Measurements from ENCODE around the gene SETD2.

Gene SETD2

DNA sequence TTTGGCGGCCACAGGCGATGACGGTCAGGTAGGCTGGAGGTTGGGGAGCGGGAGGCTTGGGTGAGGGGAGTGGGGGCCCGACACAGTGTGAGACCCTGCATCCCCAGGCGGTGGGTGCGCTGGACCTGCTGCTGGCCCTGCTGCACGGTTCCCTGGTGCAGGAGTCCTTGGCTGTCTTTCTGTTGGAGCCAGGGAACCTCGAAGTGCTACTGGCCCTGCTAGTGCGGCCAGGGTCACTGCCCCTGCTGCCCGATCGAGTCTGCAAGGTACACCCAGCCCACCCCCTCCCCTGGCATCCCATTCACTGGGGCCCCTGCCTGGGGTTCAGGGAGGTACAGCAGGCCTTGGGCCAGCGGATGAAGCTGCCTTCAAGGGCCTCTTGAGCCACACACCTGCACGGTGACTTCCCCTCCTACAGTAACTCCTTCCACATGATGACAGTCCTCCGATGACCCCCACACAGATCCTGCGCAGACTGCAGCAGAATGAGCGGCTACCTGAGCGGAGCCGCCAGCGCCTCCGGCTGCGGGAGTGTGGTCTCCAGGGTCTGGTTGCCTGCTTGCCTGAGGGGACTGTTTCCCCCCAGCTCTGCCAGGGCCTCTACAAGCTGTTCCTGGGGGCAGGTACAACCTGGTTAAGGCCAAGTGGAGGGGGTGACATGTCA lies 164.9 kb downstream of the SETD2 start:
- no peak overlapping the region for H3K9ac ChIP-seq (ENCODE audit: low read depth, low read length)
- no peaks in the 10 kb centered on the region for H3K27me3 ChIP-seq (ENCODE audit: control insufficient read depth, insufficient read depth, low read length)
- H3K36me3 ChIP-seq (ENCODE audit: control insufficient read depth, insufficient read depth, low read length) = peaks cover 55% of the 10 kb centered on the region
- H3K9me3 ChIP-seq (ENCODE audit: control insufficient read depth, insufficient read depth, low read length) = no peaks in the 10 kb centered on the region
- no peak overlapping the region for H3K4me3 ChIP-seq (ENCODE audit: low read depth, low read length)
- no peaks in the 10 kb centered on the region for H3K4me1 ChIP-seq (ENCODE audit: control insufficient read depth, insufficient read depth, low read length)

DNA sequence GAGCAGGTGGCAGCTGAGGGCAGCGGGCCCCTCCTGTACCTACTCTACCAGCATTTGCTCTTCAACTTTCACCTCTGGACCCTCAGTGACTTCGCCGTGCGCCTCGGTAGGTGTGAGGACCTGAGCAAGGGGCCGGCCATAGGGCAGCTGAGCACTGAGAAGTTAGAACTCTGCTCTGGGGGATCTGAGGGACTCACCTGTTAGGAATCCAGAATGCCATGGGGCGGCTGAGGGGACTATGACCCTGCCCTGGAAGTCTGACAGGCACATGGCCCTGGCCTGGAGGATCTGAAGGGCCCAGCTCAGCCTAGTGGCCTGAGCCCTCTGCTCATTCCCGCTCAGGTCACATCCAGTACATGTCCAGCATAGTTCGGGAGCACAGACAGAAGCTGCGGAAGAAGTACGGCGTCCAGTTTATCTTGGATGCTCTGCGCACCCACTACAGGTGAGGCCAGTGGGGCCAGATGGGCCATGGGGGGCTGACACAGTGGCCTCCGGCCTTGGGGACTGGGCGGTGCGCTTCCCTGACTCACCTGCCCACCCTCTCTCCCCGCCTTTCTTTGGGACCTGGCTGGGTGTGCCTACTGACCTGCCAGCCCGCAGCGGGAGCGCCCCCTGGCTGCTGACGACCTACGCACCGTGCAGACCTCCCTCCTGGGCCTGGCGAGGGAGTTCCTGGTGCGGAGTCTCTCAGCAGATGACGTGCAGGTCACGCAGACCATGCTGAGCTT lies 165.6 kb downstream of the SETD2 start:
- no peaks in the 10 kb centered on the region for H3K27me3 ChIP-seq (ENCODE audit: control insufficient read depth, insufficient read depth, low read length)
- no peak overlapping the region for H3K9ac ChIP-seq (ENCODE audit: low read depth, low read length)
- no peaks in the 10 kb centered on the region for H3K4me1 ChIP-seq (ENCODE audit: control insufficient read depth, insufficient read depth, low read length)
- H3K36me3 ChIP-seq (ENCODE audit: control insufficient read depth, insufficient read depth, low read length) = peaks cover 48% of the 10 kb centered on the region
- H3K9me3 ChIP-seq (ENCODE audit: control insufficient read depth, insufficient read depth, low read length) = no peaks in the 10 kb centered on the region
- H3K4me3 ChIP-seq (ENCODE audit: low read depth, low read length) = no peak overlapping the region

DNA sequence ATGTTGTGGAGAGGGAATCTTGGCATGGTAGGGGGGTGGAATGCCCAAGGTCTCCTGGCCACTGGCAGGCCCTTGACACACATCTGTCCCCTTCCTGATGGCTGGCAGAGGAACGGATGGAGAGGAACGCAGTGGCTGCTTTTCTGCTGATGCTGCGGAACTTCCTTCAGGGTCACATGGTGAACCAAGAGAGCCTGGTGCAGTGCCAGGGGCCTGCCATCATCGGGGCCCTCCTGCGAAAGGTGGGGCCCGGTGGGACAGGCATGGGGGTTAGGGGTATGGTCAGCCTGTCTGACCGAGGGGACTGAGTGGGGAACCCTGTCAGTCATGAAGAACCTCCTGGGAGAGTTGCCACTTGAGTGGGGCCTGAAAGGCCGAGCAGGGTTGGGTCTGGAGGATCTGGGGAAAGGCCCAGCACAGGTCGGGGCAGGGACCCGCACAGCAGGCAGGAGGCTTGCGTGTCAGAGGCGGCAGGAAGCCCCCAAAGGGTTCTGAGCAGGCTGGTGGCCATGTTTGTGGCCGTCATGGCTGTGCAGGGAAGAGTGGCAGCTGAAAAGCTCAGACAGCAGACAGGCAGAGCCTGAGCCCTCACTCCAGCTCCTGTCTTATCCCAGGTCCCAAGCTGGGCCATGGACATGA lies 166.3 kb downstream of the SETD2 start:
- Histone ChIP-seq H3K4me1 (ENCODE audit: control insufficient read depth, insufficient read depth, low read length) (no peaks in the 10 kb centered on the region), H3K9me3 (ENCODE audit: control insufficient read depth, insufficient read depth, low read length) (no peaks in the 10 kb centered on the region), H3K9ac (ENCODE audit: low read depth, low read length) (no peak overlapping the region), H3K4me3 (ENCODE audit: low read depth, low read length) (no peak overlapping the region), H3K36me3 (ENCODE audit: control insufficient read depth, insufficient read depth, low read length) (peaks cover 42% of the 10 kb centered on the region), H3K27me3 (ENCODE audit: control insufficient read depth, insufficient read depth, low read length) (no peaks in the 10 kb centered on the region)

DNA sequence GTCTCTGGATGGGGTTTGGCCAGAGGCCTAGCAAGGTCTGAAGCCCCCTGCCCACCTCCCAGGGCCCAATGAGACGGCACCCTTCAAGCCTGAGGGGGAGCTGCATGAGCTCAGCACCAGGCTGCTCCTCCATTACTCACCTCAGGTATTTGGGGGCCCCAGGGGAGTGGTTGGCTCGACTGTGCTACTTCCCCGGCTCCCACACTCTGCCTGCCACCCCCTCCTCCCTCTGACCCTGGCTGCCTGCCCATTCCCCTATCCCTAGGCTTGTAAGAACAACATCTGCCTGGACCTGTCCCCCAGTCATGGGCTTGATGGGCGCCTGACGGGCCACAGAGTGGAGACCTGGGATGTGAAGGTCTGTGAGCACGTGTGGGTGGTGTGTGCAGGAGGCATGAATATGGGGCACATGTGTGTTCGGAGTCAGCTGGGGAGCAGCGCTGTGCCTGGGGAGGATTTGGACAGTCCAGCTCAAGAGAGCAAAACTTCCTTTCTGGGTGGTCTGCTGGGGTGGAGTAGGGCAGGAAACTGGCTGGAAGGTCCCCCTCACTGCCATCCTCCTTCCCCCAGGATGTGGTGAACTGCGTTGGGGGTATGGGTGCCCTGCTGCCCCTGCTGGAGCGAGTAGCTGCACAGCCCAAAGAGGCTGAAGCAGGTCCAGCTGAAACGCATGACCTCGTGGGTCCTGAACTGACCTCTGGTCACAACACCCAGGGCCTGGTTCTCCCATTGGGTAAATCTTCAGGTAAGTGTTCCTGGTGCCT lies 167.0 kb downstream of the SETD2 start:
- Histone ChIP-seq H3K9ac (ENCODE audit: low read depth, low read length) (no peak overlapping the region), H3K36me3 (ENCODE audit: control insufficient read depth, insufficient read depth, low read length) (peaks cover 37% of the 10 kb centered on the region), H3K4me1 (ENCODE audit: control insufficient read depth, insufficient read depth, low read length) (no peaks in the 10 kb centered on the region), H3K27me3 (ENCODE audit: control insufficient read depth, insufficient read depth, low read length) (no peaks in the 10 kb centered on the region), H3K4me3 (ENCODE audit: low read depth, low read length) (no peak overlapping the region), H3K9me3 (ENCODE audit: control insufficient read depth, insufficient read depth, low read length) (no peaks in the 10 kb centered on the region)

- no peaks in the 10 kb centered on the region for H3K27me3 ChIP-seq (ENCODE audit: control insufficient read depth, insufficient read depth, low read length)
- H3K36me3 ChIP-seq (ENCODE audit: control insufficient read depth, insufficient read depth, low read length) = peaks cover 34% of the 10 kb centered on the region
- H3K4me1 ChIP-seq (ENCODE audit: control insufficient read depth, insufficient read depth, low read length) = no peaks in the 10 kb centered on the region
- no peaks in the 10 kb centered on the region for H3K9me3 ChIP-seq (ENCODE audit: control insufficient read depth, insufficient read depth, low read length)
- no peak overlapping the region for H3K4me3 ChIP-seq (ENCODE audit: low read depth, low read length)
- H3K9ac ChIP-seq (ENCODE audit: low read depth, low read length) = no peak overlapping the region
These were observed 167.9 kb downstream of the SETD2 start for GRCh38 chr3:46995901-46996562.

DNA sequence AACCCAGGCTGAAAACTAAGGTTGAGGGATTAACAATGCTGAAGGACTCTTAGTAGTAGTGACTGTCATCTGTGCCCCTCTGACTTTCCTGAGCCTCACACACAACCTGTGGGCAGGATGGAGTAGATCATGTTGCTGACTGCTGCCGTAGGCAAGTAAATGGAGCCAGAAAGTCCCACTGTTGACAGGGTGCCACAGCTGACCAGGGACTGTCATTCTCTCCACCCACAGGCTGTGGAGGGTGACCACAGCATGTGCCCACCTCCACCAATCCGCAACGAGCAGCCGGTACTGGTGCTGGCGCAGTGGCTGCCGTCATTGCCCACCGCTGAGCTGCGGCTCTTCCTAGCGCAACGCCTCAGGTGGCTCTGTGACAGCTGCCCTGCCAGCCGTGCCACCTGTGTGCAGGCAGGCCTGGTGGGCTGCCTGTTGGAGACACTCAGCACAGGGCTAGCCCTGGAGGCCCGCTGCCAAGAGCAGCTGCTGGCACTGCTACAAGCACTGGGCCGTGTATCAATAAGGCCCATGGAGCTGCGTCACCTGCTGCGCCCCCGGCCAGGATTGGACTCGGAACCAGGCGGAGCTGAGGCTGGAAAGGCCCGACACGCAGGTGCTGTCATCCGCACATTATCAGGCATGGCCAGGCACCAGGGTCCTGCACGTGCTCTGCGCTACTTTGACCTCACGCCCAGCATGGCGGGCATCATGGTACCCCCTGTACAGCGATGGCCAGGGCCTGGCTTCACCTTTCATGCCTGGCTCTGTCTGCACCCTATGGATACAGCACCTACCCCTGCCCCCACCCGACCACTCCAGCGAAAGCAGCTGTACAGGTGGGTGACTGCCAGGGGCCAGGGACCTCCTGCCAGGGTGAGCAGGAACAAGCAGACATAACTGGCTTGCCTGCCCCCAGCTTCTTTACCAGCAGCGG lies 168.8 kb downstream of the SETD2 start:
- no peak overlapping the region for H3K4me3 ChIP-seq (ENCODE audit: low read depth, low read length)
- H3K9me3 ChIP-seq (ENCODE audit: control insufficient read depth, insufficient read depth, low read length) = no peaks in the 10 kb centered on the region
- H3K27me3 ChIP-seq (ENCODE audit: control insufficient read depth, insufficient read depth, low read length) = no peaks in the 10 kb centered on the region
- peaks cover 24% of the 10 kb centered on the region for H3K36me3 ChIP-seq (ENCODE audit: control insufficient read depth, insufficient read depth, low read length)
- H3K9ac ChIP-seq (ENCODE audit: low read depth, low read length) = no peak overlapping the region
- H3K4me1 ChIP-seq (ENCODE audit: control insufficient read depth, insufficient read depth, low read length) = no peaks in the 10 kb centered on the region

DNA sequence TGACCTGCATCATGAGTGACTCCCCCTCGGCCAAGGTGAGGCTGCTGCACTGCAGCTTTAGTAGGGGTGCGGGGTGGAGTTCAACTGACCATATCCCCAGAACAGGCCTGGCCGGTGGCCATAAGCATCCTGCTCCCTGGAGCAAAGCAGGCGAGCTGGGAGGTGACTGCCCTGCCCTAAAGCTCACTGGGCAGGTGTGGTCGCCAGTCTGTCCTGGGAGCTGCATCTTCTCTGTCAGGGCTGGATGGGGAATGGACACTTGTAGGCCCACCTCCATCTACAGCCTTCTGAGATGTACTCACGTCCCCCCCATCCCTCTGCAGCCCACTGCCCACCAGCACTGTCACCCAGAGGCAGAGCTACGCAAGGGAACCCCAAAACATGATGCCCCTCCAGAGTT lies 169.9 kb downstream of the SETD2 start:
- H3K4me3 ChIP-seq (ENCODE audit: low read depth, low read length) = no peak overlapping the region
- H3K4me1 ChIP-seq (ENCODE audit: control insufficient read depth, insufficient read depth, low read length) = no peaks in the 10 kb centered on the region
- peaks cover 17% of the 10 kb centered on the region for H3K36me3 ChIP-seq (ENCODE audit: control insufficient read depth, insufficient read depth, low read length)
- no peaks in the 10 kb centered on the region for H3K27me3 ChIP-seq (ENCODE audit: control insufficient read depth, insufficient read depth, low read length)
- no peak overlapping the region for H3K9ac ChIP-seq (ENCODE audit: low read depth, low read length)
- no peaks in the 10 kb centered on the region for H3K9me3 ChIP-seq (ENCODE audit: control insufficient read depth, insufficient read depth, low read length)

- Histone ChIP-seq H3K4me1 (ENCODE audit: control insufficient read depth, insufficient read depth, low read length) (peaks cover 3% of the 10 kb centered on the region), H3K9ac (ENCODE audit: low read depth, low read length) (no peak overlapping the region), H3K4me3 (ENCODE audit: low read depth, low read length) (no peak overlapping the region), H3K27me3 (ENCODE audit: control insufficient read depth, insufficient read depth, low read length) (no peaks in the 10 kb centered on the region), H3K36me3 (ENCODE audit: control insufficient read depth, insufficient read depth, low read length) (peaks cover 19% of the 10 kb centered on the region), H3K9me3 (ENCODE audit: control insufficient read depth, insufficient read depth, low read length) (no peaks in the 10 kb centered on the region)
These were observed 170.6 kb downstream of the SETD2 start for GRCh38 chr3:46993292-46993691.

DNA sequence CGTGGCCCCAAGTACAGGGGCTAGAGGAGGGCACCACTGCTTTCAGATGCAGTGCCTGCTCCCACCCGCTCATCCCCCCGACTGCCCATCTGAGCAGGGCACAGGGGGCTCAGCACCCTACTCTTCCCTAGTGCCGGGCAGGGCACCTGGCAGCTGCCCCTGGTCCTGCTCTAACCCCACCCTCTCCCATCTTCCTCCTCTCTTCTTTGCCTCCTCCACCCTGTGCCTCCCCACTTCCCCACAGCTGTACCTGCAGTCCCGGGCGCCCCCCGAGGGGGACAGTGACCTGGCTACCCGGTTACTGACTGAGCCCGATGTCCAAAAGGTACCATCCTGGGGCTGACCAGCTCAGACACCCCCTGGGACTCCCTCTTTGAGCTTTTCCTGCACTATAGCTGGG lies 171.7 kb downstream of the SETD2 start:
- peaks cover 8% of the 10 kb centered on the region for H3K4me1 ChIP-seq (ENCODE audit: control insufficient read depth, insufficient read depth, low read length)
- H3K36me3 ChIP-seq (ENCODE audit: control insufficient read depth, insufficient read depth, low read length) = peaks cover 19% of the 10 kb centered on the region
- H3K9ac ChIP-seq (ENCODE audit: low read depth, low read length) = no peak overlapping the region
- H3K9me3 ChIP-seq (ENCODE audit: control insufficient read depth, insufficient read depth, low read length) = no peaks in the 10 kb centered on the region
- H3K4me3 ChIP-seq (ENCODE audit: low read depth, low read length) = no peak overlapping the region
- no peaks in the 10 kb centered on the region for H3K27me3 ChIP-seq (ENCODE audit: control insufficient read depth, insufficient read depth, low read length)

DNA sequence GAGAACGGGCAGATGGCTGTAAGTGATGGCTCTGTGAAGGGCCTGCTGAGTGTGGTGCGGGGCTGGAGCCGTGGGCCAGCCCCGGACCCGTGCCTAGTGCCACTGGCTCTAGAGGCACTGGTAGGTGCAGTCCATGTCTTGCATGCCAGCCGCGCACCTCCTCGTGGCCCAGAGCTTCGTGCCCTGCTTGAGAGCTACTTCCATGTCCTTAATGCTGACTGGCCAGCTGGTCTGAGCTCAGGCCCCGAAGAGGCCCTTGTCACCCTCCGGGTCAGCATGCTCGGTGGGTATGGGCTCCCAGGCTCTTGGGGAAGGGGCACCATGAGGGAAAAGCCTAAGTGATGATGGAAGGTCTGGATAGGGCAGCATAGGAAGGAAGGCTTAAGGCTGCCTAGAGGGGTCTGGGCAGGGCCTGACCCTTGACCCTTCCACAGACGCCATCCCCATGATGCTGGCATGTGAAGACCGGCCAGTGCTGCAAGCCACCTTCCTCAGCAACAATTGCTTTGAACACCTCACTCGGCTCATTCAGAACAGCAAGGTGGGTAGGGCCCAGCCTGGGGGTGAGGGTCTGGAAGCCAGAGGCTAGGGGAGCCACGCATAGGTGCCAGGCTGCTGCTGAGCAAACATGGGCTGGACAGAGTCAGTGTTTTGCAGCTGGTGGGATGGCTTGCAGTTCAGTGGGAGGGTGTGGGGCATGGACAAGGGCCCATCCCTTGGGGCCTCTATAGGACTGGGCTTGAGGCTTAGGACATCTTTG lies 172.3 kb downstream of the SETD2 start:
- Histone ChIP-seq H3K9me3 (ENCODE audit: control insufficient read depth, insufficient read depth, low read length) (no peaks in the 10 kb centered on the region), H3K36me3 (ENCODE audit: control insufficient read depth, insufficient read depth, low read length) (peaks cover 19% of the 10 kb centered on the region), H3K27me3 (ENCODE audit: control insufficient read depth, insufficient read depth, low read length) (no peaks in the 10 kb centered on the region), H3K4me3 (ENCODE audit: low read depth, low read length) (no peak overlapping the region), H3K9ac (ENCODE audit: low read depth, low read length) (no peak overlapping the region), H3K4me1 (ENCODE audit: control insufficient read depth, insufficient read depth, low read length) (peaks cover 11% of the 10 kb centered on the region)
